ES-I3 (cell line): ENCODE results near the gene BICD1.

Source experiments
- H3K36me3 ChIP-seq: 2 replicates; pipeline ENCODE4 v1.6.1; 2013; ENCODE audit warnings: mild to moderate bottlenecking, low read length, control low read depth, moderate library complexity; ENCODE audit not compliant: insufficient read depth
- H3K4me1 ChIP-seq: 2 replicates; pipeline ENCODE4 v1.6.1; 2013; ENCODE audit warnings: mild to moderate bottlenecking, control low read depth, low read length; ENCODE audit not compliant: insufficient read depth
- H3K9ac ChIP-seq: 2 replicates; pipeline ENCODE4 v1.6.1; 2013; ENCODE audit warnings: low read depth, mild to moderate bottlenecking, low read length, moderate library complexity
- H3K9me3 ChIP-seq: 2 replicates; pipeline ENCODE4 v1.6.1; 2013; ENCODE audit warnings: mild to moderate bottlenecking, low read length, moderate library complexity; ENCODE audit not compliant: control insufficient read depth, insufficient read depth

The BICD1 gene

GRCh38 chr12:32418221-32418620 lies 311.6 kb downstream of the BICD1 start:
- no peaks in the 10 kb centered on the region; the same call in 1 of the 2 replicates for H3K9me3 ChIP-seq
- peaks cover 5% of the 10 kb centered on the region; the same call in 1 of the 2 replicates for H3K36me3 ChIP-seq
- peaks cover 16% of the 10 kb centered on the region for H3K4me1 ChIP-seq
- no peak overlapping the region for H3K9ac ChIP-seq

GRCh38 chr12:32418903-32419519 lies 312.4 kb downstream of the BICD1 start:
- no peak overlapping the region for H3K9ac ChIP-seq

GRCh38 chr12:32419520-32419960 lies 312.9 kb downstream of the BICD1 start:
- Histone ChIP-seq H3K9ac (no peak overlapping the region), H3K4me1 (peaks cover 16% of the 10 kb centered on the region), H3K36me3 (peaks cover 5% of the 10 kb centered on the region; the same call in 1 of the 2 replicates), H3K9me3 (no peaks in the 10 kb centered on the region; the same call in 1 of the 2 replicates)

More at GRCh38 chr12:32418903-32419519, 312.4 kb downstream of the BICD1 start:
- Histone ChIP-seq H3K9me3 (no peaks in the 10 kb centered on the region; the same call in 1 of the 2 replicates), H3K36me3 (peaks cover 5% of the 10 kb centered on the region; the same call in 1 of the 2 replicates), H3K4me1 (peaks cover 16% of the 10 kb centered on the region)

DNA sequence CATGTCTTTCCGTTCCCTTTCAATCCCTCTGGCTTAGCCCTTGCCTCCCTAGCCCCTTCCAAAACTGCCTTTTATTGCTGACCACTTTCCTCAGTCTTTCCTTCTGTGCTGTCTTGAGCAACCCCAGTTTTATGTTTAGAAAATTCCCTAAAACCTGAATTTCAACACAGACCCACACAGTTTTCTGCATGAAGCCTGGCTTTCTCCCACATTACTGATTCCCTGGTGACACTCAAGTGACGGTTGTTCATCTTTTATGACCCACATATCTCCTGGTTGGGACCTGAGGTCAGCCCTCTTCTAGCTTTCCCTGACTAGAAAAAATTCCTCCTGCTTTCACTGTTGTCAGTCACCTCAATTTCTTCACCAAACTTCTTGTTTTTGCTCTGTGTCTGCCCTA lies 313.7 kb downstream of the BICD1 start:
- Histone ChIP-seq H3K4me1 (peaks cover 16% of the 10 kb centered on the region), H3K9ac (no peak overlapping the region), H3K36me3 (peaks cover 5% of the 10 kb centered on the region; the same call in 1 of the 2 replicates), H3K9me3 (no peaks in the 10 kb centered on the region; the same call in 1 of the 2 replicates)

DNA sequence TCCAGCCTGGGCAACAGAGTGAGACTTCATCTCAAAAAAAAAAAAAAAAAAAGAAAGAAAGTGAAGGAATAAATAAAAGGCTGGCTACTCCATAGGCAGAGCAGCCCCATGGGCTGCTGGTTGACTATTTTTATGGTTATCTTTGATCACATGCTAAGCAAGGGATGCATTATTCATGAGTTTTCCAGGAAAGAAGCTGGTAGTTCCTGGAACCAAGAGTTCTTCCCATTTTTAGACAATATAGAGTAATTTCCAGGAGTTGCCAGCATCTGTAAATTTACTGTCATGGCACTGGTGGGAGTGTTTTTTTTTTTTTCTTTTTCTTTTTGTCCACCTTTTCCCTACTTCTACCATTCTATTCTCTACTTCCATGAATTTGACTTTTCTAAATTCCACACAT lies 316.9 kb downstream of the BICD1 start:
- H3K9ac ChIP-seq: no peak overlapping the region
- peaks cover 4% of the 10 kb centered on the region; the same call in 1 of the 2 replicates for H3K9me3 ChIP-seq
- H3K36me3 ChIP-seq: peaks cover 5% of the 10 kb centered on the region; the same call in 1 of the 2 replicates
- H3K4me1 ChIP-seq: peaks cover 14% of the 10 kb centered on the region

DNA sequence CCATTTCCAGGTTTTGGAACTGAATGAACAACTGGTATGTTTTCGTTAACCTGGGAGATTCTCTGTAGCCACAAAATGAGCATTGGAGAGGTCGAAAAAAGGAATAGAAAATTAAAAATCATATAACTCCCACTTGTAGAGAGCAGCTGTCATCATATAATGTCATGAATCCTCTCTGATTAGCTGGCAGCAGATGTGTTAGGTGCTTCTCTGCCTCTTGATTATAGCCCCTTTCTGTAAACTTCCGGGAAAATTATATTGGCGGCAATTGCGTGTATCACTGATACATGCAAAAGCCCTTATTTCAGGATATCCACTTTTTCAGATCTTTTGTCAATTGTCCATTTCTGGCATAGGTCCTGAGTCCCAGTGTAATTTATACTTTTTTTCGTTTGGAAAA lies 324.4 kb downstream of the BICD1 start:
- H3K9ac ChIP-seq: no peak overlapping the region
- peaks cover 8% of the 10 kb centered on the region; the same call in 1 of the 2 replicates for H3K9me3 ChIP-seq
- peaks cover 11% of the 10 kb centered on the region; the same call in 1 of the 2 replicates for H3K4me1 ChIP-seq
- H3K36me3 ChIP-seq: no peaks in the 10 kb centered on the region
